Endothelial cell of umbilical vein (primary cell): ENCODE data around the gene DERL3.

ENCODE experiments used
- EZH2 ChIP-seq: IDR thresholded peaks from 2 replicates; pipeline ENCODE4 v1.6.1; 2012; ENCODE audit warnings: borderline replicate concordance, low read depth, mild to moderate bottlenecking, moderate library complexity, low read length, inconsistent platforms; ENCODE audit not compliant: severe bottlenecking
- FOS ChIP-seq: IDR thresholded peaks from 2 replicates; pipeline ENCODE4 v1.6.1; 2011; ENCODE audit warnings: mild to moderate bottlenecking, low read length, moderate library complexity, borderline replicate concordance; ENCODE audit not compliant: insufficient read depth
- POLR2A ChIP-seq: IDR thresholded peaks from 2 replicates; pipeline ENCODE4 v1.6.1; 2012; ENCODE audit warnings: low read depth, mild to moderate bottlenecking, control low read depth, low read length
- POLR2AphosphoS5 ChIP-seq: IDR thresholded peaks from 2 replicates; pipeline ENCODE4 v1.6.1; 2012; ENCODE audit warnings: low read depth, mild to moderate bottlenecking, control low read depth, low read length, moderate library complexity; ENCODE audit not compliant: insufficient read depth
- TF ChIP-seq, protein P1 (sequence below), 2 donors: IDR thresholded peaks; 1 replicate in 1 of 2; 2 replicates in 1 of 2; pipeline ENCODE4 v1.5.1; 2011; ENCODE audit warnings: low read length in 2 of 2, mild to moderate bottlenecking in 2 of 2, moderate library complexity in 2 of 2, control low read depth in 1 of 2, inconsistent platforms in 1 of 2, low read depth in 1 of 2; ENCODE audit not compliant: insufficient read depth in 1 of 2; ENCODE audit errors: extremely low read depth in 1 of 2
- TF ChIP-seq, protein P2 (sequence below): IDR thresholded peaks from 2 replicates; pipeline ENCODE4 v1.6.1; 2011; ENCODE audit not compliant: insufficient read depth, insufficient read length

DNA sequence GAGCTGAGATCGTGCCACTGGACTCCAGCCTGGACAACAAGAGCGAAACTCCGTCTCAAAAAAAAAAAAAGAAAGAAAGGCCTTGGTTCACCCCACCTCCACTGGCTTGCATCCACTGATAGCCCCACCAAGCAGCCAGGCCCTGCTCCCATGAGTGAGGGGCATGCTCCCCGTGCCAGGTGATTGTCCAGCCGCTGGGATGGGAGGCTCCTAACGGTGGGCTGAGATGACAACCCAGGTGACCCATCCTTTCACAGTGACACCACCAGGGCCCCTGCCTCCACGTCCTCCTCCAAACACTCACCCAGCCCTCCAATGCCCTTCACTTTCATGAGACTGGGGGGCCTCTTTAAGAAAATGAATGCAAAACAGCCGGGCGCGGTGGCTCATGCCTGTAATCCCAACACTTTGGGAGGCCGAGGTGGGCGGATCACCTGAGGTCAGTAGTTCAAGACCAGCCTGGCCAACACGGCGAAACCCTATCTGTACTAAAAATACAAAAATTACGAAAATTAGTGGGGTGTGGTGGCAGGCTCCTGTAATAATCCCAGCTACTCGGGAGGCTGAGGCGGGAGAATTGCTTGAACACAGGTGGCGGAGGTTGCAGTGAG is 8.6 kb upstream of the DERL3 start:
- TF ChIP-seq, protein P1, sequence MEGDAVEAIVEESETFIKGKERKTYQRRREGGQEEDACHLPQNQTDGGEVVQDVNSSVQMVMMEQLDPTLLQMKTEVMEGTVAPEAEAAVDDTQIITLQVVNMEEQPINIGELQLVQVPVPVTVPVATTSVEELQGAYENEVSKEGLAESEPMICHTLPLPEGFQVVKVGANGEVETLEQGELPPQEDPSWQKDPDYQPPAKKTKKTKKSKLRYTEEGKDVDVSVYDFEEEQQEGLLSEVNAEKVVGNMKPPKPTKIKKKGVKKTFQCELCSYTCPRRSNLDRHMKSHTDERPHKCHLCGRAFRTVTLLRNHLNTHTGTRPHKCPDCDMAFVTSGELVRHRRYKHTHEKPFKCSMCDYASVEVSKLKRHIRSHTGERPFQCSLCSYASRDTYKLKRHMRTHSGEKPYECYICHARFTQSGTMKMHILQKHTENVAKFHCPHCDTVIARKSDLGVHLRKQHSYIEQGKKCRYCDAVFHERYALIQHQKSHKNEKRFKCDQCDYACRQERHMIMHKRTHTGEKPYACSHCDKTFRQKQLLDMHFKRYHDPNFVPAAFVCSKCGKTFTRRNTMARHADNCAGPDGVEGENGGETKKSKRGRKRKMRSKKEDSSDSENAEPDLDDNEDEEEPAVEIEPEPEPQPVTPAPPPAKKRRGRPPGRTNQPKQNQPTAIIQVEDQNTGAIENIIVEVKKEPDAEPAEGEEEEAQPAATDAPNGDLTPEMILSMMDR (IDR thresholded peaks at IDR 0.05; ENCODE audit: extremely low read depth in 1 of 2, insufficient read depth in 1 of 2, low read depth in 1 of 2, low read length in 2 of 2) = no peak
- TF ChIP-seq POLR2A = no peak
- no peak for TF ChIP-seq EZH2
- TF ChIP-seq POLR2AphosphoS5 = no peak
- TF ChIP-seq FOS = no peak
- TF ChIP-seq, protein P2, sequence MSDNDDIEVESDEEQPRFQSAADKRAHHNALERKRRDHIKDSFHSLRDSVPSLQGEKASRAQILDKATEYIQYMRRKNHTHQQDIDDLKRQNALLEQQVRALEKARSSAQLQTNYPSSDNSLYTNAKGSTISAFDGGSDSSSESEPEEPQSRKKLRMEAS = no peak
